GM19351 (cell line): Measurements from ENCODE around the gene SLC18A3.

Experiments used
- ATAC-seq: cut with Tn5 transposase; IDR thresholded peaks from one replicate; pipeline ENCODE4 v1.9.1; 2021; ENCODE audit warnings: mild to moderate bottlenecking, moderate library complexity; ENCODE audit not compliant: unreplicated experiment

The SLC18A3 gene

DNA sequence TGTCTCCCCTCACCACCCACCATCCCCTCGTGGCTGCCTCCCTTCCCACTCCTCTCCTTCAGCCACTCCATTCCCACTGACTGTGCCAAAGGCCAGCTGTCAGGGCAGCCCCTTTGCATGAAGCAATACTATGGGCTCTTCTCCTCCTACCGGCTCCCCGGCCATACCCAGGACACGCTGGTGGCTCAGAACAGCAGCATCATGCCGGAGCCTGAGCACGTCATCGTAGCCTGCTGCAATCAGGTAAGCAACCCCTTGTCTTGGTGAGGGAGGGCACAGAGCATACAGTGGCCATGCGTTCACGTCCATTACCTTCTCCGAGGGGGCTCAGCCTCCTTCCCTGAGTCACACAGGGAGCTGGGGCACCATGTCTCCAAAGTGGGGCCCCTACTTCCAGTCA is 15.3 kb downstream of the SLC18A3 start:
- no peak for ATAC-seq

DNA sequence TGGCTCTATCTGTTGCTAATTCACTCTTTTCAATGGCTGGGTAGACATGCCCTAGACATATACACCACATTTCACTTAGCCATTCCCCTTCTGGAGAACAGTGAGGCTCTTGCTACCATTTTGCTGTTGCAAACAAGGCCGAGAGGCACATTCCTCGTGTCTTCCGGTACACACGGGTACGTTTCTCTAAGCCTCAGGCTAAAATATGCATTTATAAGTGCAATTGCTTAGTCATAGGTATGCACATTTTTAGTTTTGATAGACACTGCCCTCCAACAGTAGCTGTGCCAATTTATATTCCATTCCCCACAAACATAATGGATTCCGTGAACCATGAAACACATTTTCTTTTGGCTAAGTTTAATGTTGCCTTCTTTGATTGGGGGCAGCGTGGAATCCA is 16.9 kb downstream of the SLC18A3 start:
- ATAC-seq: no peak

DNA sequence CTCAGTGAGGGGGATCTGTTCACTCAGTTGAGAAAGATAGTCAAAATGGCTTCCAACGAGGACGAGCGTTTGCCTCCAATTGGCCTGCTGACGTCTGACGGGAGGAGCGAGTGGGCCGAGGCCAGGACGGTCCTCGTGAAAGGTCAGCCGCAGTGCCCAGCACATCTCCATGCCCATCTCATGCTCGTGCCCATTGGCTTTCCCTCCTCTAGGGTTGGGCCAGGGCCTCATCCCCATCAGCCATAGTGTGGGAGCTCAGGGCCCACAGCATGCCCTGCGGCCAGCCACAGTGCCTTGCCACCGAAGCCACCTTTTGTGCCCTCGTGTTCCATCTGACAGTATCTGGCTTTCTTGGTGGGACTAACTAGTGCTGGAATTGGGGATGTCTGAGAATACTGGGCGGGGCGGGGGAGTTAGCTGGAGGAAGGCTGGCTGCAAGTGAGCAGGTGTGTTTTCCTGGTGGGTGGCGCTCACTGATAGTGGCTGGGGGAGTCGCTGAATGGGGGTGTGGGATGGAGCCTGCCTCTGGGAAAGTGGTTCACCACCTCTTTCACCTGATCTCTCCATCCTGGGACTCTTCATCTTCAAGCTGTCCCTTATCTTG is 17.6 kb downstream of the SLC18A3 start:
- no peak for ATAC-seq

DNA sequence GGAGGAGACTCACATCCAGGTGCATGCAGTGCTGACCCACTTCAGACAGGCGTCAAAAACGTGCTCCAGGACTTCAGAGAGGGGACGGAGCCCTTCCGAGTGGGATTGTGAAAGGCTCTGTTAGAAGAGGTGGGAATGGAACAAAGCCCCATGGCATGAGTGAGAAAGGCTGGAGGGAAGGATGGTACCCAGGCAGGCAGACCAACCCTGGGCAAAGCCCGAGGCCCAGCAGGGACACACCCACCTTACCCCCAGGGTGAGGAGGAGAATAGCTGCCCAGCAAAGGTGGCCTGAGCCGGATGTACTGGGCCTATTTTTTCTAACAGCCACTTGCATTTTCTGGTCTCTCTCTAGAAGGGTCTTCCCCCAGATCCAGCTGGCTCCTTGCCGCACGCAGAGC is 18.5 kb downstream of the SLC18A3 start:
- no peak for ATAC-seq

DNA sequence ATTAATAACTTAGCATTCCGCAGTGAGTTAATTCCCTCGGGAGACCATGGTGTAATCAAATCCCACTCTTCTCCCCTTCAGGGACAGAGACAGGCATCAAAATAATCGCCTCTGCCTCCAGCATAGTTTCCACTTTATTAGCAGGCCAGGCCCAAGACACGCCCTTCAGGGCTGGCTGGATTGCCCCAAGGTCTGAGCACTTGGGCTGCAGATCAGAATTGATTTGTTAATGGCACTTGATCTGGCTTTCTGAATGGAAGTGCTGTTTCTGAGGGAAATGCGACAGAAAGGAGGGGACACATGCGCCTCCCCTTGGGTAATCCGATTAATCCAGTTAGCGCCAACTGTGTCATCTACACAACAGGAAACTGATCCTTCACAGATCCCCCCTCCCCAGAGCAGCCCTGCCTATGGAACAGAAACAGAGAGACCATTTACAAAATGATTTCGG is 19.3 kb downstream of the SLC18A3 start:
- ATAC-seq: no peak

DNA sequence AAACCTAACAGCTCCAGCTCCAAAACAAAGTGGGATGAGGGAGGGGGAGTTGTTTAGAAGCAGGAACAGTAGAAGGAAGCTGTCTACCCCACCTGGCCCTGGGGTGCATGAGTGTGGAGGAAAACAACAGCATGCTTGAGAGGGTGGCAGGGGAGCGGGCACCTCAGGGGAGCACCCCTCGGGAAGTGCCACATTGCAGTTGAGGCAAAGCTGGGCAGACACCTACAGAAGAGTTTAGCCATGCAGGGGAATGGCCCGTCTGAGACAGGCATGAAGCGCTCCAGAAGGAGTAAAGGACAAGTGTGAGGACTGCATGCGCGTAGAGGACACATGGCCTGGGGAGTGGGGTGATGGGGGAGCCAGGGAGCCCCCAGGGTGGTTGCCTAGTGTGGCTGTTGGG is 21.9 kb downstream of the SLC18A3 start:
- no peak for ATAC-seq

DNA sequence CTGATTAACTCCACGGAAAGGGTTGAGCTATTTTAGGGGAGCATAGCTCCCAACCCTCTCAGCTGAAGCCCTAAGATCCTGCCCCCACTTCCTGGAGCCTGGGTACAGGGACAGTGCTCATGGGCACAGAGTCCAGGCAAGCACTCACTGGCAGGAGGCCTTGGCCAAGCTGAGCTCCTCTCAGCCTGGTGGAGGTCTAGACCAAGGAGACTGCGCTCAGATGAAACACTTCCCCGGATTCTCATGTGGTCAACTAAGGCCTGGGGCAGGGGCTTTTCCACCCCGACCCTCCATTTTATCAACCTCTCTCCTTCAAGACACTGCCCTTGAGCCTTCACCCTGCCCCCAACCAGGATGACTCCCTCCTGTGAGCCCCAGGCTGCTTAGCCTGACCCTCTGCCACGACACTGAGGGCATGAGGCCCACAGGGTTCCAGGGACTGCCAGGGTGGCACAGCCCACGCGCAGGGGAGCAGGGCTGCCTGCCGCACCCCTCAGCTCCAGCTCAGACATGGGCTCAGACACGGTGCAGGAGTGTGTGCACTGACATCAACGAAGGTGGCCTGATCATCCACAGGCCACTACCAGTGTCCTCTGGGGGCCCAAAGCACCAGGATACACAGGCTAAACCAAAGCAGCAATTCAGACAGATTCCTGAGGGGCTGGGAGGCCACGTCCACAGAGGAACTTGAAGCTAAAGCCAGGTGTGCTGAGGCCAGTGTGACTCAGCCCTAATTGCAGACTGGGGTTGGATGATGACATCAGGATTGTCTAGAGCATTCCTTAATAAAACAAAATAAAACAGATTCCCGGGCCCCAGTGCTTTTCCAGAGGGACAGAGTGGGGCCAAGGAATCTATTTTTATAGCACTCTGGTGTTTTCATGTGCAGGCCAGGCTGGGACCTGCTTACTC is 22.6 kb downstream of the SLC18A3 start:
- ATAC-seq: no peak

DNA sequence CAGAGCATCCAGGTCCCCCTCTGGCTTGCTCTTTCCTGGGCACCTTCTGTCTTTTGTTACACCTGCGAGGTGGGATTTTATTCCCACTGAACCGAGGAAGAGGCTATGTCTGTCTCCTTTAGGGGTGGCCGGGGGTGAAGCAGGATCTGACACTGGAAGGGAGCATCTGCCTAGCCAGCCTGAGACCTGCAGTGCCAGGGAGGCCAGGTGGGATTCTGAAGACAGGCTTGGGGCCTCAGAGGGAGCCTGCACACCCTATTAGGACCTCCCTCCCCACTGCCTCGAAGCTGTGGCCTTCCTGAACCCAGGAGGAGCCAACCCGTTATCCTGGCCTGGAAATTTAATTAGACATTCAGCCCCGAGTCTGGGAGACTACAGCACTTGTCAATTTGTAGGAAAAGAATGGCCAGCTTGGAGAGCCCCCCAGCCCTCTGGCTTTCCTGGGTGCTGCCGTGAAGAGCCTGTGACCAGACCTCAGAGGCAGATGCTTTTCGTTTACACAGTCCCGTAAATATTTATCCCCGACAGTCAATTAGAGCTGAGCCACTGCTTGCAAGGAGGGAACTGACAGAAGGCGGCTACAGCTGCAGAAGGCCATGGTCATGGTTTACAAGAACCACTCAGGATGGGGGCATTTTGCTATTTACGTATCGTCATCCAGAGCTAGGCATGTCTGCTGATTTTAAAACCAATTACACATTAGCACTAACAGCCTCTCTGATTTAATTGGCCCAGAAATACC is 23.4 kb downstream of the SLC18A3 start:
- no peak for ATAC-seq

DNA sequence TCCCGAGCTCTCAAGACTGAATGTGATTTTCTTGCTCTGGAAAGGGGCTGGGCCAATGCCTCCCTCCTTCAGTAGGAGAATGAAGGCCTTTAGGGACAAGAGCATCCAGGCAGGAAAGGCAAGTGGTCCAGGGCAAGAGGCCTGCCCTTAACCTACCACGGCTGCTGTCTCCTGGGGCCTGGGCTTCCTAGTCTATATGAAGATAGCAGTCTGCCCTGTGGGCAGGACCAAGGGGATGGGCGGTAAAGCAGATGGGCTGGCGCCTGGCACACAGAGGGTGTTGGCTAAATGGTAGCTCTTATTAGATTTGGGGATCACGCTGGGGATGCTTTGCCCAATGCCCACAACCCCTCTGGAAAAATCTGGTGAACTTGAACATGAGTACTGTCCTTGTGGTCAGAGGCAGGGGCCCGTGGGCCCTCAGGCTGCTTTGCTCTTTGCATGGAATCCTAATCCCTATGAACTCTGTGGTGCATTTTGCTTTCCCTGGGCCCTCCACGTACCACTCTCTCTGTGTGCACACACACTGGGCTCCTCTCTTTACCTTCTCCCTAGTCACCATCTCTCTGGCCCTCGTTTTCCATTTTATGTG is 24.1 kb downstream of the SLC18A3 start:
- no peak for ATAC-seq

DNA sequence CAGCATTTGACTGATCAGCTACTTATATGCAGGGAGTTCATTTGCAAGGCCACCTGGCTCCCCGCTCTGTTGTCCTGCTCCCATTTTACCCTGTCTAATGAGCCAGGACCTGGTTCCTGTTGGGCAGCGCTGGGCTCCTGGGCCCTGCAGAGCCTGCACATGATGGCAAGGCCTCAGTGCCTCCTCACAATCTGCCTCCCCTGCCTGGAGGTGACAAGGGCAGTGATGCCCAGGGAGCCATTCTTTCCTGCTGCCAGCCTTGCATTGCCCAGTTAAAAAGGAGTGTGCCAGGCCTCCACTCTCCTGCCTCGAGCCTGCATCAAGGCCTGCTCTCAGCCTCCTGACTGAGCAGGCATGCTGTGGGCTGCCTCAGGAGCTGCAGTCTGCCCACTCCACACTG is 32.2 kb downstream of the SLC18A3 start:
- ATAC-seq: no peak

DNA sequence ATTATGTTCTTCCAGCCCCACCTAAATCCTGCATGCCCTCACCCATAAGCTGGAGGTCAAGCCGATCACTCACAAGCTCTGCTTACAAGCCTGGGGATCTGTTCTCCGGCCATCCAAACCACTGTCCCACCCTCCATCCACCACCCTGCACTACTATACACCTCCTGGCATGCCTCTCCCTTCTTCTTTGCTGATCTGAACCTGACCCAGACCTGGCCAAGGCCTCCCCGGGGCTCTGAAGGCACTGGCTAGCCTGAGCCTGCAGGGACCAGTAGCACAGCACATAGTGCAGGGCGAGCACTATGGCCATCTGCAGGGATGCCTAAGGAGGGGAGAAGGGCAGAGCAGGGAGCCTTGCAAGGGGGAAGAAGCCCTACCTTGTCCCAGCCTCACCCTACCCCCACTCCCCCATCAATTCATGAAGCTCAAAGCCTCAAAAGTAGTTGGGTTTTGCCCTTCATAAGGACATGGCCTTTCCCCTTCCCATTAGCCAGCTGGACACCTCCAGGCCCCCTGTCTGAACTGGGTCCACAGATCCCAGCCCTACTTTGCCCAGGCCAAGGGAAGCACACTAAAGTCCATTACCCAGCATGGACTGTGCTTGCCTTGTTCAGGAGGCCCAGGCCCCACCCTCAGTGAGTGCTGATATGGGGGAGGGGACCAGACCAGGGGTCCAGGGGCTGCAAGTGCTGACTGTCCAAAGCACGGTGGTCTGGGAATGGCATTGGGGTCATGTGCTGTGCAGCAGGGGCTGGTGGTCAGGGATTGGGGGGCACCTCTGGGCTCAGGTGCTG is 33.3 kb downstream of the SLC18A3 start:
- ATAC-seq: no peak

DNA sequence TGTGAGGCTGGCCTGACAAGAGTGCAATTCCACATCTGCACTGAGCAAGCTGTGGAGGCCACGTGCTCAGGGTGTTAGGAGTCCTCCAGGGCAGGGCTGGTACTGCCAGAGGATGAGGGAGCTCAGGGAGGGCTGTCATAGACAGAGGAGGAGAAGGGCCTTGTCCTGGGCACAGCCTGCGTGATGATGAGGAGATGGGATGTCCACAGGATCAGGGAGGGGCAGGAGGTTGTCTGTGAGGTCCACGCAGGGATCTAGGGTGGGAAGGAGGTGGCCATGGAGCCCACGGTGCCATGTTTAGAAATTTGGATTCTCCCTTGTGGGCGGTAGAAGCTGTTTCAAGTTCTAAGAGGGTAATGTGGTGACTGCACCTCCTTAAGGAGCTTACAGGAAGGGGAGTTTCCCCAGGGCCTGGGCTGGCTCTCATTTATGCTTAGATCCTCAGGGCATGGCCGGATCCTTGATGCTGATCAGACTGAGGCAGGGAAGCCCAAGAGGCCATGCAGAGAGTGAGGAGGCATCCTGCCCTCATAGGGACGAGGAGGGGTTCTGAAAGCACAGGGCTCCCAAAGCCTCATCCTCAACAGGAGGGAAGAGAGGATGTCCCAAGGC is 34.0 kb downstream of the SLC18A3 start:
- ATAC-seq: no peak

DNA sequence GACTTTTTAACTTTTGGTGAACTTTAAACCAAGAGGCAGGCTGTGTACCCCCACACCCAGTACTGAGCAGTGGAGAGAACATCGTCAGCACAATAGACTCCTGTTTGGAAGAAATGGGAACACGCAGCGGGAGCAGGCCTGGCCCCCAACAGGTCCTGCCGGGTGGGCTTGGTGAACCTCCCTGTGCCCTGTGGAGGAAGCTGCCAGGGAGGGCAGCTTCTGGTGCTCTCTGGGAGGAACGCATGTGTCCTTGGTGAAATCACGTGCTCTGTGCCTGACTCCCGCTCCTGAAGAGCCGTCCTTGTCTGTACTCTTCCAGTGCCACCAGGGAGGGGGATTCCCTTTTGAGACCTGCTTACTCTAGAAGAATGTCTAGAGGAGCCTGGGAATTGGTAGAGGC is 35.3 kb downstream of the SLC18A3 start:
- ATAC-seq: no peak

DNA sequence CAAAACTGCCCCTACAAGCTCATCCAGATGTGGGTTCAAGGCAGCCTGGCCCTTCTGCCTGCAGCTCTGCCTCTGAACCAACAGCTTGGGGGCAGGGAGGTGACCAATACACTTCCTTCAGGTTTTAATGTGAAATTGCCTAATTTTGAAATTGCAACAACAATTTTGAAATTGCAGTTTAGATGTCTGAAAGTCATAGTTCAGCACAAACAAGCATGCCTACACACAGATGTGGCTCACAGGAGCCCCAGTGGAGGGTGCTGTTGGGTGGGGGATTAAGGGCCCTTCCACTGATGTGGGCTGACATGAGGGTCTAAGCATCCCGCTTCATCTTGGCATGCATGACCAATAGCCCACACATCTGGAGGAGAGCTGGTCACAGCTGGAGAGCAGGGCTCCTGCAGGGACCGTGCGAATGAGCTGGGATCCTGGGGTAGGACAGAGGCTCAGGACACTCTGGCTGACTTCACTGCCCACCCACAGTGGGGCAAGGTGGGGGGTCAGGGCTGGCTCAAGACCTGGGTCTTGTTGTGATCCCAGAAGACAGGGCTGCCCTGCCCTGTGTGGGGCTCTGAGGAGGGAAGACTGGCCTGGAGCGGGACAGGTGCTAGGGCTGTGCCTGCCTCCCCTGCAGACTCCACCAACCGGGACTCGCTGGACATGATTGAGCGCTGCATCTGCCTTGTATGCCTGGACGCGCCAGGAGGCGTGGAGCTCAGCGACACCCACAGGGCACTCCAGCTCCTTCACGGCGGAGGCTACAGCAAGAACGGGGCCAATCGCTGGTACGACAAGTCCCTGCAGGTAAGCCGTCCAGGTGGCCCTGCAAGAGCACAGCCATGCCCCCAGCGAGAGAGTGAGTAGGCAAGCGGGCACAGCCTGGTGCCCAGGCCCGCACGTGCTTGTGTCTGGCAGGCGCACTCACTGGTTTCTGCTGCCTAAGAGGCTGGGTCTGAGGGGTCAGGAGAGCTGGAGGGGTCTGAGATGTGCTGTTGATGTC is 36.1 kb downstream of the SLC18A3 start:
- no peak for ATAC-seq

DNA sequence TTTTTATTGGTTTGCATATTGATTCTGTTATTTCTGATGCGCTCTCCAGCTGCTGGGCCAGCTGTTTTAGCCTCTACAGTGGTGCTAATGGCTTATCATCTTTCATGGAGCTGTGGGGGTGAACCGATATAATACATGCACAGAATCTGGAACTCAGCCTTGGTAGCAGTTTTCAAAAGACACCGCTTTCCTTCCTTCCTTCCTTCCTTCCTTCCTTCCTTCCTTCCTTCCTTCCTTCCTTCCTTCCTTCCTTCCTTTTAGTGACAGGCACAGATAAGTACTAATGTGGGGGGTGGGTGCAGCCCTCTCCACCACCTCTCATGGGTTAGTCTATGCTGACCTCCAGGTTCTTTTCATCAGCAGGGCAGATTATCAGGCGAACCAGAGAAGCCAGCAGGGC is 37.4 kb downstream of the SLC18A3 start:
- no peak for ATAC-seq

DNA sequence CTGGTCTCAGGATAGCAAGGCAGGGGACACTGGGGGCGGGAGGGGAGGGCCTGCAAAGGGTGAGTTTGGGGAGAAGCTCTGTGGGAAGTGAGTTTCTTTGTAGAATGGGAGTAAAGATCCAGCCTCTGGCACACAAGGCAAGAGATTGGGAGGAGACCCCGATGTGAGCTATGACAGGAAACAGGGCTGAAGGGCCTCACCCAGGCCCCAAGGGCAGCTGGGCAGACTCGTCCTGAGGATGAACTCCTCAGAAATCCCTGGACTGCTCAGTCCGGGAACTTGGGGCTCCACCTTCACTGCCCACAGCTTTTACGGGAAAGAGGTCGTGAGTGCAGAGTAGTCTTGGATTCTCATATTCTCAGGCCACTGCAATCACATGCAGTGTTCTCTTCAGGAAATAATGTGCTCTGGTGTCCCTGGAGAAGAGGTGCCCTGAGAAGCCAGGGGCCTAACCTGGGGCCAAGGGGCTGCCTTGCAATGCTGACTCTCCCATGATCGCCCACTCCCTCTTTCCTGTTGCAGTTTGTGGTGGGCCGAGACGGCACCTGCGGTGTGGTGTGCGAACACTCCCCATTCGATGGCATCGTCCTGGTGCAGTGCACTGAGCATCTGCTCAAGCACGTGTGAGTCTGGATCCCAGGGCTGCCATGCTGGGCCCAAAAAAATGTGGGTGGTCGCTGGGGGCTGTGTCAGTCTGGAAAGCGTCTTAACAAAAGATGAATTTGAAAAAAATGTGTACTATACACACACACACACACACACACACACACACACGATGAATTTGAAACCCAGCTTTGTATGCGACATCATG is 38.1 kb downstream of the SLC18A3 start:
- no peak for ATAC-seq

DNA sequence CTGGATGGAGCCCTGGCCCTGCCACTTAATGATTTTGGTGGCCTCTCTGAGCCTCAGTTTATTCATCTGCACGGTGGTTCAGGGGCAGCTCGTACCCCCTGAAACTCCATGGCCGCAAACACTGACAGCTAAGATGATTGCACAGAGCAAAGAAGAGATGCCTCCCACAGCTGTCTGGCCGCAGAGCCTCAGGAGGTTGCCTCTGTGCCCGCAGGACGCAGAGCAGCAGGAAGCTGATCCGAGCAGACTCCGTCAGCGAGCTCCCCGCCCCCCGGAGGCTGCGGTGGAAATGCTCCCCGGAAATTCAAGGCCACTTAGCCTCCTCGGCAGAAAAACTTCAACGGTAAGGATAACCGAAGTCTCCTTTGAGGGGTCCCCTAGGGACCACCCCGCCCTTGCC is 39.2 kb downstream of the SLC18A3 start:
- no peak for ATAC-seq
